Stimulated activated memory B cell treated with anti-CD40 and anti-IgM and Interleukin-4, amounts not matched to agents 10 μg/mL and 1 μg/mL and 100 μg/mL, for 72 hours (primary cell): ENCODE measurements around the gene SERPINA6.

Experiments
- ATAC-seq: fragments of 150-1000 bp; cut with Tn5 transposase; 2 replicates; pipeline ENCODE4 v1.10.0; 2021
- H3K27ac Mint-ChIP-seq: one replicate; pipeline ENCODE4 v1.8.0; 2022; ENCODE audit warnings: mild to moderate bottlenecking, mixed read lengths
- H3K27me3 Mint-ChIP-seq: one replicate; pipeline ENCODE4 v1.8.0; 2022; ENCODE audit warnings: mixed read lengths
- H3K36me3 Mint-ChIP-seq: one replicate; pipeline ENCODE4 v1.8.0; 2022; ENCODE audit warnings: mixed read lengths
- H3K4me1 Mint-ChIP-seq: one replicate; pipeline ENCODE4 v1.8.0; 2022; ENCODE audit warnings: mixed read lengths
- H3K4me3 Mint-ChIP-seq: one replicate; pipeline ENCODE4 v1.8.0; 2022; ENCODE audit warnings: mild to moderate bottlenecking, moderate library complexity, mixed read lengths
- H3K9me3 Mint-ChIP-seq: one replicate; pipeline ENCODE4 v1.8.0; 2022; ENCODE audit warnings: mixed read lengths

The SERPINA6 gene

GRCh38 chr14:94342334-94342934 lies 19.3 kb upstream of the SERPINA6 start:
- ATAC-seq = no peak
- peaks cover 27% of the 10 kb centered on the region for H3K4me1 Mint-ChIP-seq
- no peaks in the 10 kb centered on the region for H3K36me3 Mint-ChIP-seq
- H3K27ac Mint-ChIP-seq = no peak overlapping the region
- no peak overlapping the region for H3K4me3 Mint-ChIP-seq
- peaks cover 15% of the 10 kb centered on the region for H3K27me3 Mint-ChIP-seq
- peaks cover 8% of the 10 kb centered on the region for H3K9me3 Mint-ChIP-seq

- no peak overlapping the region for H3K4me3 Mint-ChIP-seq
- no peak overlapping the region for H3K27ac Mint-ChIP-seq
- peaks cover 27% of the 10 kb centered on the region for H3K4me1 Mint-ChIP-seq
- ATAC-seq = no peak
- H3K27me3 Mint-ChIP-seq = peaks cover 15% of the 10 kb centered on the region
- peaks cover 8% of the 10 kb centered on the region for H3K9me3 Mint-ChIP-seq
- no peaks in the 10 kb centered on the region for H3K36me3 Mint-ChIP-seq
Observed at GRCh38 chr14:94341656-94342333, 18.7 kb upstream of the SERPINA6 start.

- no peak for ATAC-seq
- H3K4me3 Mint-ChIP-seq = no peak overlapping the region
- H3K36me3 Mint-ChIP-seq = no peaks in the 10 kb centered on the region
- H3K27ac Mint-ChIP-seq = no peak overlapping the region
- H3K4me1 Mint-ChIP-seq = peaks cover 22% of the 10 kb centered on the region
- H3K9me3 Mint-ChIP-seq = peaks cover 6% of the 10 kb centered on the region
- H3K27me3 Mint-ChIP-seq = peaks cover 22% of the 10 kb centered on the region
Observed at GRCh38 chr14:94340533-94340932, 17.4 kb upstream of the SERPINA6 start.

- H3K27ac Mint-ChIP-seq = no peak overlapping the region
- H3K4me3 Mint-ChIP-seq = no peak overlapping the region
- ATAC-seq = no peak
- peaks cover 6% of the 10 kb centered on the region for H3K9me3 Mint-ChIP-seq
- peaks cover 10% of the 10 kb centered on the region for H3K4me1 Mint-ChIP-seq
- no peaks in the 10 kb centered on the region for H3K36me3 Mint-ChIP-seq
- H3K27me3 Mint-ChIP-seq = peaks cover 41% of the 10 kb centered on the region
Observed at GRCh38 chr14:94338023-94338422, 14.9 kb upstream of the SERPINA6 start.

GRCh38 chr14:94337274-94337673 lies 14.1 kb upstream of the SERPINA6 start:
- no peak overlapping the region for H3K4me3 Mint-ChIP-seq
- no peaks in the 10 kb centered on the region for H3K36me3 Mint-ChIP-seq
- H3K27ac Mint-ChIP-seq = no peak overlapping the region
- no peak for ATAC-seq
- H3K9me3 Mint-ChIP-seq = peaks cover 6% of the 10 kb centered on the region
- H3K4me1 Mint-ChIP-seq = peaks cover 10% of the 10 kb centered on the region
- H3K27me3 Mint-ChIP-seq = peaks cover 41% of the 10 kb centered on the region

DNA sequence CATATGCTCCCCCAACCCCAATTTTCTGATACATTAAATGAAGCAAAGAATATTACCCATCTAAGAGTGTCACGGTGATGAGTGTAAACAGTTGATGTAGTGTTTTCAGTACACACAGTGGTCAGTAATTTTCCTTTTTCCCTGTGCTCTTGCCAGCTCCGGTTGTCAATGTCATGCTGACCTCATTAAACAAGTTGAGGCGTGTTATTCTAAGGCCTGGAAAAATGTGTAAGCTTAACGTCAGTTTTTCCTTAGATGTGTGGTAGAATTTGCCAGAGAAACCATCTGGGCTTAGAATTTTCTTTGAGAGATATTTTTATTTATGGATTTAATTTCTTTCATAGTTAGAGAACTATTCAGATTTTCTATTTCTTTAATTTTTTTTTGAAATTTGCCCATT lies 11.7 kb upstream of the SERPINA6 start:
- Mint-ChIP-seq H3K27me3 (peaks cover 27% of the 10 kb centered on the region), H3K27ac (no peak overlapping the region), H3K36me3 (no peaks in the 10 kb centered on the region), H3K4me3 (no peak overlapping the region), H3K4me1 (no peaks in the 10 kb centered on the region), H3K9me3 (peaks cover 3% of the 10 kb centered on the region)
- ATAC-seq = no peak

- H3K4me1 Mint-ChIP-seq = no peaks in the 10 kb centered on the region
- H3K27ac Mint-ChIP-seq = no peak overlapping the region
- ATAC-seq = no peak
- no peaks in the 10 kb centered on the region for H3K36me3 Mint-ChIP-seq
- no peak overlapping the region for H3K4me3 Mint-ChIP-seq
- H3K9me3 Mint-ChIP-seq = peaks cover 4% of the 10 kb centered on the region
- H3K27me3 Mint-ChIP-seq = peaks cover 27% of the 10 kb centered on the region
Observed at GRCh38 chr14:94332587-94332986, 9.5 kb upstream of the SERPINA6 start.

DNA sequence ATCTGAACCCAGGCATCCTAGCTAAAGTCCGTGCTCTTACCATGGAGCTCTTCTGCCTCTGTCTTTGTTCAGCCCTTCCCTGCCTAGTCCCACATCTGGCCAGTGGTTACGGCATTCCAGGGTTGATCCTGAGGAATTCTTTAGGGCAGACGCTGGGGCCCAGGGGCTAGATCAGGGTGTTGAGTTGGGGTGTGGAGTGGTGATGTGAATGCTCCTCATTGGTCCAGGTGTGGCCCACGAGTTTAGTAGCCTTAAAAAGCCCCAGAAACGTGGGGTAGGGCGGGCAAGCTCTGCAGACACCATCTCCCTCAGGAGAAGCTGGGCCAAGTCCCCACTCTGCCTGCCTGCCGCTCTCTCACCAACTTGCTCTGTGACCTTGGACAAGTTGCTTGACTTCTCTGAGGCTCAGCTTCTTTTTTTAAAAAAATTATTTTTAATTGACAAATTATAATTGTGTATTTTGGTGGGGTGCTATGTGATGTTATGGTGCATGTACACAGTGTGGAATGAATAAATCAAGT lies 9.0 kb upstream of the SERPINA6 start:
- no peaks in the 10 kb centered on the region for H3K36me3 Mint-ChIP-seq
- no peak for ATAC-seq
- H3K27me3 Mint-ChIP-seq = peaks cover 27% of the 10 kb centered on the region
- no peak overlapping the region for H3K27ac Mint-ChIP-seq
- peaks cover 4% of the 10 kb centered on the region for H3K9me3 Mint-ChIP-seq
- no peak overlapping the region for H3K4me3 Mint-ChIP-seq
- H3K4me1 Mint-ChIP-seq = no peaks in the 10 kb centered on the region

- Mint-ChIP-seq H3K9me3 (peaks cover 4% of the 10 kb centered on the region), H3K36me3 (no peaks in the 10 kb centered on the region), H3K27ac (no peak overlapping the region), H3K4me1 (no peaks in the 10 kb centered on the region), H3K27me3 (peaks cover 27% of the 10 kb centered on the region), H3K4me3 (no peak overlapping the region)
- ATAC-seq = no peak
Observed at GRCh38 chr14:94331462-94331861, 8.3 kb upstream of the SERPINA6 start.

GRCh38 chr14:94330857-94331256 lies 7.7 kb upstream of the SERPINA6 start:
- Mint-ChIP-seq H3K27ac (no peak overlapping the region), H3K4me1 (no peaks in the 10 kb centered on the region), H3K9me3 (peaks cover 4% of the 10 kb centered on the region), H3K4me3 (no peak overlapping the region), H3K36me3 (no peaks in the 10 kb centered on the region), H3K27me3 (peaks cover 23% of the 10 kb centered on the region)
- peak; percentile 12 for ATAC-seq

DNA sequence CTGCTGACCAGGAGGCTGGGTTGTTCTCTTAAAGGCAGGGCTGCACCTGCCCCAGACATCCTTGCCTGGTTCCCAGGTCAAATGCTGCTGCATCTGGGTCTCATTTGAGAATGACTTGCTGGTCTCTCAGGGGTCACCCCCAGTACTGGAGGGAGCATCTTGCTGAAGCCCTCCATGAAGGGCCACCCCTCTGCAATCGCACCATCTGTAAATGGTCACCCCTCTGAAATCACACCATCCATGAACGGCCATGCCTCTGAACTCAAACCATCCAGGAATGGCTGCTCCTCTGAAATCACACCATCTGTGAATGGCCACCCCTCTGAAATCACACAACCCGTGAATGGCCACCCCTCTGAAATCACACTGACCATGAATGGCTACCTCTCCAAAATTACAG lies 7.3 kb upstream of the SERPINA6 start:
- H3K4me1 Mint-ChIP-seq = no peaks in the 10 kb centered on the region
- H3K4me3 Mint-ChIP-seq = no peak overlapping the region
- ATAC-seq = no peak
- H3K36me3 Mint-ChIP-seq = no peaks in the 10 kb centered on the region
- no peak overlapping the region for H3K27ac Mint-ChIP-seq
- H3K9me3 Mint-ChIP-seq = peaks cover 4% of the 10 kb centered on the region
- peaks cover 19% of the 10 kb centered on the region for H3K27me3 Mint-ChIP-seq

DNA sequence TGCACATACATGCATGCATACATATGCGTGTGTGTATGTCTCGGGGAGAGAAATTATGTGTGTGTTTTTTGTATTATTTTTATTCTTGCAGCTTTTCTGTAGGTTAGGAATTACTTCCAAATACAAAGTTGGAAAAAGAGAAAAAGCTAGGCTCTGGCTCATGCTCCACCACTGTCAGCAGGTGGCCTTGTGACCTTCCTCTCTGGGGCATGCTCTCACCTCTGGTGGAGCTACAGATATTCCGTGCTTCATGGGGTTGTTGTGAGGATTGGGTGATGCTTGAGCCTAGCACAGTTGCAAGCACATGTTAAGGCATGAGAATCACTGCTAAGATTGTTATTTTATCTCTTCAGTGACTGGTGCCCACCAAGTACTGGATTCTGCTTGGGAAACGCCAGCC lies 6.7 kb upstream of the SERPINA6 start:
- Mint-ChIP-seq H3K9me3 (peaks cover 4% of the 10 kb centered on the region), H3K36me3 (no peaks in the 10 kb centered on the region), H3K27ac (no peak overlapping the region), H3K4me3 (no peak overlapping the region), H3K27me3 (peaks cover 13% of the 10 kb centered on the region), H3K4me1 (no peaks in the 10 kb centered on the region)
- no peak for ATAC-seq

- peak; percentile 44 for ATAC-seq
- no peak overlapping the region for H3K4me3 Mint-ChIP-seq
- no peaks in the 10 kb centered on the region for H3K27me3 Mint-ChIP-seq
- peaks cover 4% of the 10 kb centered on the region for H3K9me3 Mint-ChIP-seq
- no peaks in the 10 kb centered on the region for H3K36me3 Mint-ChIP-seq
- H3K4me1 Mint-ChIP-seq = no peaks in the 10 kb centered on the region
- no peak overlapping the region for H3K27ac Mint-ChIP-seq
Observed at GRCh38 chr14:94328196-94328595, 5.1 kb upstream of the SERPINA6 start.

DNA sequence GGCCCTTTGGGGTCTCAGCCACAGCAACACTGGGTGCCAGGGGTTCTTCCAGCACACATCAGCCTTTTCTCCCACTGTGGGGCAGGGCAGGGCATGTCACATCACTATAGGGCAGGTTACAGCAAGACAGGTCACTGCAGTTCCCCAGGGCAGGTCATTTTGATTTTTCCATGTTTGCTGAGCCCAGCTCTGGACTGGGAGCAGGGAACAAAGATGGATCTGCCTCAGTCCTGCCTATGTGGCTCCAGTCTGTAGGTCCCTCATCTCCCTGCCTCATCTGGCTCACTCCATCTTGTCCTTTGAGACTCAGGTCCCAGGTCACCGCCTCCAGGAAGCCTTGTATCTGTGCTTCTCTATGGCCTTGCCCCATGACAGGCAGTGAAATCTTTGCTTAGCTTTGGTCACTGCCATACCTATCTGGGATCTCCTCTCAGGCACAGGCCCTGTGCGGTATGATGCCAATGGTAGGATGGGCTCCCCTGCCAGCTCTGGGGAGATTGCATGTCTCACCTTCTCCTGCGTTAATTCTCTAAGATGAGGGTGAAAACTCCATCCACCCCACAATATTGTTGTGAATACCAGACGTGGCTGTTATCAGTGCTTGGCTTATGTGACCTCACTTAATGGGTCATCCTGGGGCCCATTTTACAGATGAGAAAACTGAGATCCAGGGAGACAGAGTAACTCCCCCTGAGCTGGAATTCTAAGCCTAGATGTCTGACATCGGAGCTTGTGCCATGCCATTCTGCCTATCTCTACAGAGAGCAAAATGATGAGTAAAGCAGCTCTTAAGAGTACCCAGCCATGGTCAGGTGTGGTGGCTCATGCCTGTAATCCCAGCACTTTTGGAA lies 1.5 kb downstream of the SERPINA6 start:
- H3K27ac Mint-ChIP-seq = no peak overlapping the region
- no peak overlapping the region for H3K4me3 Mint-ChIP-seq
- H3K9me3 Mint-ChIP-seq = peaks cover 3% of the 10 kb centered on the region
- H3K27me3 Mint-ChIP-seq = no peaks in the 10 kb centered on the region
- peak; percentile 8 for ATAC-seq
- no peaks in the 10 kb centered on the region for H3K4me1 Mint-ChIP-seq
- H3K36me3 Mint-ChIP-seq = no peaks in the 10 kb centered on the region

- no peaks in the 10 kb centered on the region for H3K27me3 Mint-ChIP-seq
- H3K9me3 Mint-ChIP-seq = peaks cover 10% of the 10 kb centered on the region
- no peak for ATAC-seq
- H3K27ac Mint-ChIP-seq = no peak overlapping the region
- H3K4me1 Mint-ChIP-seq = no peaks in the 10 kb centered on the region
- H3K4me3 Mint-ChIP-seq = no peak overlapping the region
- H3K36me3 Mint-ChIP-seq = no peaks in the 10 kb centered on the region
Observed at GRCh38 chr14:94320243-94320642, 2.9 kb downstream of the SERPINA6 start.
